GM19395 (cell line): ENCODE measurements around the gene RBM3.

Experiments
- ATAC-seq: cut with Tn5 transposase; IDR thresholded peaks from one replicate; pipeline ENCODE4 v1.9.1; 2021; ENCODE audit warnings: mild to moderate bottlenecking, moderate library complexity; ENCODE audit not compliant: unreplicated experiment

Gene RBM3

GRCh38 chrX:48617542-48618340 is 43.5 kb downstream of the RBM3 start:
- no peak for ATAC-seq

- ATAC-seq: no peak
These were observed 52.4 kb downstream of the RBM3 start for GRCh38 chrX:48626401-48627298.
